Prostate gland (tissue), 2 donors: ENCODE results near the gene ATP5F1D. TPM values are rescaled to one million over a fixed set of nuclear protein-coding genes. Genes with fewer than 3 reads are reported as not detected.

ENCODE experiments used
- DNase-seq: peaks from one replicate; pipeline ENCODE4 v3.0.0-alpha.2; 2019; ENCODE audit warnings: low spot score
- H3K27ac ChIP-seq, 2 donors: fragments of 200-600 bp; sonication (generic); 2 replicates each; pipeline ENCODE4 v1.5.1; 2017 to 2019
- H3K27me3 ChIP-seq: fragments of 200-600 bp; sonication (generic); replicated peaks from 2 replicates; pipeline ENCODE4 v1.5.1; 2019; ENCODE audit not compliant: insufficient read depth
- H3K36me3 ChIP-seq, 2 donors: fragments of 200-600 bp; sonication (generic); 1 replicate in 1 of 2; 2 replicates in 1 of 2; pipeline versions ENCODE4 v1.5.1 to v1.8.1; 2017 to 2019
- H3K4me1 ChIP-seq: fragments of 200-600 bp; sonication (generic); replicated peaks from 2 replicates; pipeline ENCODE4 v1.5.1; 2019
- H3K4me3 ChIP-seq, 2 donors: fragments of 200-600 bp; sonication (generic); 2 replicates each; pipeline ENCODE4 v1.5.1; 2017 to 2019
- H3K9me3 ChIP-seq: fragments of 200-600 bp; sonication (generic); 2 replicates; pipeline ENCODE4 v1.5.1; 2017
- POLR2A ChIP-seq: fragments of 450-650 bp; IDR thresholded peaks from one replicate; pipeline ENCODE4 v1.6.1; 2016; ENCODE audit warnings: antibody characterized with exemption, mild to moderate bottlenecking
- POLR2AphosphoS5 ChIP-seq: sonication (generic); formaldehyde crosslinking; IDR thresholded peaks from one replicate; pipeline ENCODE4 v1.6.1; 2017; ENCODE audit warnings: antibody characterized with exemption
- WGBS: methylation state at CpG from one replicate; pipeline ENCODE4 v1.1.5; 2018; 5-methylcytosine and 5-hydroxymethylcytosine counted together
- intact Hi-C: fragments of 100-400 bp; cut with DNase I; formaldehyde crosslinking; loops from one replicate; pipeline ENCODE4 v1.14.2; 2022
- total RNA-seq, 2 donors: library from RNA; depleted of rRNA; stranded (reverse); fragments of >200 nt; gene quantifications; one replicate each; pipeline ENCODE4 v1.1.0, GENCODE V29; 2016
- TF ChIP-seq, protein P1 (sequence below), 4 experiments: fragments of 200-600 bp in 2 of 4; fragments of 450-650 bp in 2 of 4; sonication (generic) in 2 of 4; IDR thresholded peaks; 1 replicate in 3 of 4; 2 replicates in 1 of 4; pipeline ENCODE4 v1.5.1; 2016 to 2019; ENCODE audit warnings: antibody characterized with exemption in 4 of 4, mild to moderate bottlenecking in 2 of 4, moderate library complexity in 2 of 4

Gene ATP5F1D
- total RNA-seq, 2 donors from 2014 or later = 109 to 151 TPM

DNA sequence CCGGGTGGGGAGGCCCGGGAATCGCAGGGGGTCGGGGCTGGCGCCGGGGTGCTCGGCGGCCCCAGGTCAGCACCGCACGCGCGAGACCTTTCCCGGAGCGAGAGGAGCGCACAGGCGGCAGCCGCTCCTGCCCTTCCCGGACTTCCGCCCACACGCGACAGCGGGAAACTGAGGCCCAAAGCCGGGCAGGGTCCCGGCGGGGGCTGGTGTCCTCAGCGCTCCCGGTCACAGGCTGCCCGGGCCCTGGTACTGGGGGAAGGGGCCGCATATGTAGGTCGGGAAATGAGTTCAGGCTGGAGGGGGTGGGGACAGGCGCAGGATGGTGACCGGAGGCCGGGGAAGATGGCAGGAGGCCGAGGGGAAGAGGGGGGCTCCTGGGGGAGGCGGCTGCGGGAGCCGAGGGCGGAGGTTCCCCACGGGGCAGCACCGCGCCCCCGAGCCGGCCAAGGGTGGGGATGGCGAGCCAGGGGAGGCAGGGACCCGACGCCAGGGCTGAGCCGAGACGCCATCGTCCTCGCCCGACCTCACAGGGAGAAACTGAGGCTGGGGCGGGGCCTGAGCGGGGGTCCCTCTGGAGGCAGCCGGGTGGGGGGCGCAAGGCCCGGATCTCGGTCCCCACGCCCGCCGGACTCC, 4.4 kb upstream of the ATP5F1D start:
- H3K27me3 ChIP-seq = no peaks in the 10 kb centered on the region
- H3K4me3 ChIP-seq = peak overlapping the region; percentile 36 to 48
- peaks cover 9% of the 10 kb centered on the region for H3K4me1 ChIP-seq
- intact Hi-C loops = no loop called here
- peak overlapping the region in 1 of 2 donors; percentile 17 for H3K27ac ChIP-seq
- H3K9me3 ChIP-seq = no peaks in the 10 kb centered on the region
- peak; percentile 16 for DNase-seq
- WGBS = 1% methylated on average over 53 of the region's 60 CpGs
- TF ChIP-seq POLR2AphosphoS5 (no peak), POLR2A (no peak)
- TF ChIP-seq, protein P1, sequence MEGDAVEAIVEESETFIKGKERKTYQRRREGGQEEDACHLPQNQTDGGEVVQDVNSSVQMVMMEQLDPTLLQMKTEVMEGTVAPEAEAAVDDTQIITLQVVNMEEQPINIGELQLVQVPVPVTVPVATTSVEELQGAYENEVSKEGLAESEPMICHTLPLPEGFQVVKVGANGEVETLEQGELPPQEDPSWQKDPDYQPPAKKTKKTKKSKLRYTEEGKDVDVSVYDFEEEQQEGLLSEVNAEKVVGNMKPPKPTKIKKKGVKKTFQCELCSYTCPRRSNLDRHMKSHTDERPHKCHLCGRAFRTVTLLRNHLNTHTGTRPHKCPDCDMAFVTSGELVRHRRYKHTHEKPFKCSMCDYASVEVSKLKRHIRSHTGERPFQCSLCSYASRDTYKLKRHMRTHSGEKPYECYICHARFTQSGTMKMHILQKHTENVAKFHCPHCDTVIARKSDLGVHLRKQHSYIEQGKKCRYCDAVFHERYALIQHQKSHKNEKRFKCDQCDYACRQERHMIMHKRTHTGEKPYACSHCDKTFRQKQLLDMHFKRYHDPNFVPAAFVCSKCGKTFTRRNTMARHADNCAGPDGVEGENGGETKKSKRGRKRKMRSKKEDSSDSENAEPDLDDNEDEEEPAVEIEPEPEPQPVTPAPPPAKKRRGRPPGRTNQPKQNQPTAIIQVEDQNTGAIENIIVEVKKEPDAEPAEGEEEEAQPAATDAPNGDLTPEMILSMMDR (IDR thresholded peaks at IDR 0.05) = no peak
- H3K36me3 ChIP-seq = no peaks in the 10 kb centered on the region

DNA sequence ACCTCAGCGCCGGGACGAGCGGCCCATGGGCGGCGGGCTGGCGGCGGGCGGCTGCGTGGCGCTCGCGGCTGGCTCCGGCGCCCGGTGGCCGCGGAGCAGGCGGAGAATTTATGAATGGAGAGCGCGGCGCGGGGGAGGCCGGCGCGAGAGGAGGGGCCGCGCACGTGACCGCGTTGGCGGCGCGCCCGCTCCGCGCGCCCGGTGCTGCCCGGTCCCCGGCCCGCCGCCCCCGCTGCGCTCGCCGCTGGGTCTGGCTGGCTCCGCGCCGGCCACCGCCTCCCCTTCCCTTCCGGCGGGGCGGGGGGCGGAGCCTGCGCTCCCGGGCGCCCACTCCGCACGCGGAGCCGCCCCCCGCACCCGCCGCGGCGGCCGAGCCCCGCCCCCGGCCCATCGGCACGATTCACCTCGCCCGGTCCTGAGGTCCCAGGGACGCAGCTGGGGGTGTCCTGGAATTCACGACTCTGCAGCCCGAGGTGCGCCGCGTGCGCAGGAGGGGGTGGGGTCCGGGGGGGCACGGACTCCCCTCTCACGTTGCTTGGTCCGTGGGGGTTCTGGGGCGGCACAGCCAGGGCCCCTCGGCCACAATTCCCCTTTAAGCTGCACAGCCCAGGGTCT, 3.7 kb upstream of the ATP5F1D start, which contains the start of gene CBARP:
Gene CBARP (minus strand): TSS at position 252 of the 615 bp plus-strand sequence. CDS start 1,905 bp downstream, outside the sequence.
- H3K27ac ChIP-seq = peak within 1 kb of the TSS in 1 of 2 donors; percentile 85
- WGBS = 2% methylated on average over 63 of the region's 87 CpGs
- no peaks in the 10 kb centered on the region for H3K9me3 ChIP-seq
- H3K36me3 ChIP-seq = no peaks in the 10 kb centered on the region
- intact Hi-C loops = no loop called here
- H3K27me3 ChIP-seq = no peaks in the 10 kb centered on the region
- peak within 1 kb of the TSS; percentile 36 to 48 for H3K4me3 ChIP-seq
- H3K4me1 ChIP-seq = peaks cover 9% of the 10 kb centered on the region
- DNase-seq = peak; percentile 15
- TF ChIP-seq, protein P1 (IDR thresholded peaks at IDR 0.05) = no peak
- TF ChIP-seq POLR2A (no peak), POLR2AphosphoS5 (no peak)

DNA sequence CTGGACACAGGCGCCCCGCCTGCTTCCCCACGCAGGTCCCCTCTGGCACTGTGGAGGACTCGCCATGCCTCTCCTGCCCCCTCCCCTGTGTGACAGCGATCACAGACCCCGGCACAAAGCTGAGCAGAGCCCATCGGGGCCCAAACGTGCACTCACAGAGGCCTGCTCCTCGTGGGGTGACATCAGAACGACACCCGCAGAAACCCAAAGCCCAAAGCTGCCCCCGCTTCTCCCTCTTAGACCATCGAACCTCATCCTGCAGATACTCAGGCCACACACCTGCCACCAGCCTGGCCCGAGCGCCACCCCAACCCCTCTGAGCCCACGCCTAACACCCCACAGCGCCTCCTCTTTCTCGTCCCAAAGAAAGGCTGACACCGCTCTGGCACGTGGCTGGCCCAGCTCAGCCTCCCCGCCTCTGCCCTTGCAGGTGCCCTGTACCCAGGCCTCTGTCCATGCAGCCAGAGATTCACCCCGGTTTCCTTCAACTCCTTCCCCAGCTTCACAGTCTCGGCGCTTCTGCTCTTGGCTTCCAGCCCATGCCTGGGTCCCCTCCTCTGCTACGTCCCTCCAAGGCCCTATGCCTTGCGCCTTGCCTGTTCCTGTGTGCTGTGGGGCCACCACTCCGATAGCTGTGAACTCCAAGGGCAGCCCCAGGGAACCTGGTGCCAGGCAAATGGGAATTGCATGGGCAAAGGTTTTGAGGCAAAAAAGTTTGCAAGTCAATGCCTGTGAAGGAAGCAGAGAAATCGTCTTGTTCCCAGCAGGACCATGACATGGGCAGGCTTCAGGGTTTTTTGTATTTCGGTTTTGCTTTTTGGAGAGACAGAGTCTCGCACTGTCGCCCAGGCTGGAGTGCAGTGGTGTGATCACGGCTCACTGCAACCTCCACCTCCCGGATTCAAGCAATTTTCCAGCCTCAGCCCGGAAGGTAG, 2.9 kb upstream of the ATP5F1D start:
- intact Hi-C loops = no loop called here
- Histone ChIP-seq H3K27me3 (no peaks in the 10 kb centered on the region), H3K4me3 (peak overlapping the region; percentile 36 to 48), H3K9me3 (no peaks in the 10 kb centered on the region), H3K27ac (peak overlapping the region; percentile 85 to 89), H3K36me3 (no peaks in the 10 kb centered on the region), H3K4me1 (peaks cover 16% of the 10 kb centered on the region)
- WGBS = 59% methylated on average over 32 of the region's 34 CpGs
- TF ChIP-seq POLR2AphosphoS5 (no peak), POLR2A (no peak)
- TF ChIP-seq, protein P1 (IDR thresholded peaks at IDR 0.05) = no peak
- DNase-seq = no peak

DNA sequence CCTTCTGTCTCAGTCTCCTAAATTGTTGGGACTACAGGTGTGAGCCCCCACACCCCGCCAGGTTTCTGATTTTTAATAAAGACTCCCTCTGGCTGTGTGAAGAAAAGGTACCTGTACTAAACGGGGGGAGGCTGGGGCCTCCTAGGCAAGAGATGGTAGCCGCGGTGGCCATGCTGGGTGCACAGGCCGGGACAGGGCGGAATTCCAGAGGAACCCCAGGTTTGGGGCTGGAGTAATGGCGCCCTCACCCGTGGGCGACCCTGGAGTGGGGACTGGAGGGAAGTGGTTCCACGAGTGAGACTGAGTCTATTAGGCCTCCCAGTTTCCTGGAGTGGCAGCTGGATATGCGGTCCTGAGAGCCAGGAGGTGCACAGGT, 2.1 kb upstream of the ATP5F1D start:
- Histone ChIP-seq H3K27me3 (no peaks in the 10 kb centered on the region), H3K4me3 (no peak overlapping the region), H3K36me3 (no peaks in the 10 kb centered on the region), H3K4me1 (peaks cover 22% of the 10 kb centered on the region), H3K9me3 (no peaks in the 10 kb centered on the region), H3K27ac (peak overlapping the region; percentile 85 to 89)
- WGBS = 77% methylated on average over 11 of the region's 11 CpGs
- intact Hi-C loops = no loop called here
- TF ChIP-seq POLR2AphosphoS5 = no peak
- TF ChIP-seq, protein P1 (IDR thresholded peaks at IDR 0.05) = no peak
- no peak for TF ChIP-seq POLR2A
- DNase-seq = no peak
